AG04450 (cell line): ENCODE data around the gene SMPD1. TPM values are rescaled to one million over a fixed set of nuclear protein-coding genes. Genes with fewer than 3 reads are reported as not detected.

ENCODE experiments used
- CTCF ChIA-PET: fragments of 300-600, 350-600 bp; formaldehyde crosslinking; extraction: SDS; loops from one replicate; lab custom pipeline; 2022; ENCODE audit warnings: antibody characterized with exemption, inconsistent platforms; lab: Charles Lee
- POLR2A ChIA-PET: fragments of 350-600 bp; formaldehyde crosslinking; extraction: SDS; loops from one replicate; lab custom pipeline; 2021; ENCODE audit warnings: antibody characterized with exemption, inconsistent platforms; lab: Yijun Ruan, JAX
- DNase-seq: peaks from one replicate; pipeline ENCODE4 v3.0.0-alpha.2; 2011; ENCODE audit warnings: low read depth, low spot score
- H3K27ac ChIP-seq: one replicate; pipeline ENCODE4 v1.5.1; 2012; ENCODE audit warnings: low read depth, low read length, control low read depth
- H3K27me3 ChIP-seq: one replicate; pipeline ENCODE4 v1.6.0; 2012; ENCODE audit warnings: low read length; ENCODE audit not compliant: control insufficient read depth, insufficient read depth
- H3K4me3 ChIP-seq: 2 replicates; pipeline ENCODE4 v1.5.1; 2011; ENCODE audit warnings: mild to moderate bottlenecking, low read depth, low read length, control low read depth
- H3K9me3 ChIP-seq: 2 replicates; pipeline ENCODE4 v1.5.1; 2012; ENCODE audit warnings: low read length; ENCODE audit not compliant: control insufficient read depth, insufficient read depth
- CTCF ChIP-seq: IDR thresholded peaks from 2 replicates; pipeline ENCODE4 v1.5.1; 2011; ENCODE audit warnings: low read depth, low read length, control low read depth, inconsistent platforms
- polyA plus RNA-seq: library from polyadenylated mRNA; depleted of rRNA; stranded (reverse); fragments of >200 nt; gene quantifications from 2 replicates; pipeline ENCODE4 v1.2.3, GENCODE V29; 2011

Gene SMPD1
- polyA plus RNA-seq, 1 experiment = 68.0 TPM

- H3K4me3 ChIP-seq = no peak overlapping the region
- no peaks in the 10 kb centered on the region; the same call in 1 of the 2 replicates for H3K9me3 ChIP-seq
- no peak for DNase-seq
- no peak for TF ChIP-seq CTCF
- H3K27me3 ChIP-seq = no peaks in the 10 kb centered on the region
- POLR2A ChIA-PET = interaction anchor here (1.4 to 1.7 kb wide), 2 partner anchors 12 to 17 kb away, joined by 4 to 5 read pairs; partner anchors contain the start of gene SMPD1
- H3K27ac ChIP-seq = no peak overlapping the region
- CTCF ChIA-PET = interaction anchor here (1.1 to 1.5 kb wide), 4 partner anchors 23 to 41 kb away, joined by 3 to 6 read pairs (median 4); no protein-coding TSS in a partner anchor
These were observed 12.3 kb downstream of the SMPD1 start for GRCh38 chr11:6402561-6402981.

GRCh38 chr11:6403539-6403938 lies 13.3 kb downstream of the SMPD1 start:
- H3K27me3 ChIP-seq = no peaks in the 10 kb centered on the region
- TF ChIP-seq CTCF = no peak
- H3K4me3 ChIP-seq = no peak overlapping the region
- CTCF ChIA-PET = interaction anchor here (1.2 to 1.5 kb wide), 3 partner anchors 24 to 40 kb away, joined by 4 to 6 read pairs (median 5); no protein-coding TSS in a partner anchor
- no peaks in the 10 kb centered on the region; the same call in 1 of the 2 replicates for H3K9me3 ChIP-seq
- no peak for DNase-seq
- POLR2A ChIA-PET = interaction anchor here (1.4 to 1.7 kb wide), 2 partner anchors 13 to 16 kb away, joined by 4 to 5 read pairs; partner anchors contain the start of gene SMPD1
- H3K27ac ChIP-seq = no peak overlapping the region

GRCh38 chr11:6404342-6405051 lies 14.2 kb downstream of the SMPD1 start:
- no peaks in the 10 kb centered on the region; the same call in 1 of the 2 replicates for H3K9me3 ChIP-seq
- H3K27me3 ChIP-seq = no peaks in the 10 kb centered on the region
- ChIA-PET CTCF (interaction anchor here (0.9 to 1.4 kb wide), 2 partner anchors 25 to 35 kb away, joined by 4 read pairs; no protein-coding TSS in a partner anchor), POLR2A (no interaction called here)
- no peak for TF ChIP-seq CTCF
- DNase-seq = no peak
- H3K4me3 ChIP-seq = no peak overlapping the region
- H3K27ac ChIP-seq = no peak overlapping the region

GRCh38 chr11:6405052-6405667 lies 14.9 kb downstream of the SMPD1 start:
- no peaks in the 10 kb centered on the region for H3K27me3 ChIP-seq
- H3K4me3 ChIP-seq = no peak overlapping the region
- no peak for DNase-seq
- no peak for TF ChIP-seq CTCF
- ChIA-PET CTCF (interaction anchor here (0.9 to 1.4 kb wide), 3 partner anchors 26 to 34 kb away, joined by 4 to 5 read pairs (median 4); no protein-coding TSS in a partner anchor), POLR2A (no interaction called here)
- H3K27ac ChIP-seq = no peak overlapping the region
- H3K9me3 ChIP-seq = no peaks in the 10 kb centered on the region; the same call in 1 of the 2 replicates
